ENCODE measurements around the gene BAK1.

BAK1 gene

DNA sequence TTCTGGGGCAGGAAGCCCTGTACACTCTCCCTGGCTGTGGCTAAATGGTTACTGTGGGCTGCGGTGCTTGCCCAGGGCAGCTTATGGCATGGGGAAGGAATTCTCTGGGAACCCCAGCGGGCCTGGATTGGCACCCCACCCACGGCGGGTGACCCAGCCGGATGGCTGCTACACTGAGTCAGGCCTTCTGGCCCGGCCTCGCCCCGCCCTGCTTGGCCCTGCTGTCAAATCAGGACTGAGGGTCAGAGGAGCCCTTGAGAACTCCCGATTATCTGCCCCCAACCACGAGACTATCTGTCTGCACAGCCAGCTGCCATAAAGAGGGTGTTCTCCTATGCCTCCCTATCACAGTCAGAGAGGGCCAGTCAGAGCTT lies 33.7 kb upstream of the BAK1 start:
- no peak overlapping the region for H3K4me3 ChIP-seq (ENCODE audit: low read depth, low read length)
- TF ChIP-seq, protein P1, sequence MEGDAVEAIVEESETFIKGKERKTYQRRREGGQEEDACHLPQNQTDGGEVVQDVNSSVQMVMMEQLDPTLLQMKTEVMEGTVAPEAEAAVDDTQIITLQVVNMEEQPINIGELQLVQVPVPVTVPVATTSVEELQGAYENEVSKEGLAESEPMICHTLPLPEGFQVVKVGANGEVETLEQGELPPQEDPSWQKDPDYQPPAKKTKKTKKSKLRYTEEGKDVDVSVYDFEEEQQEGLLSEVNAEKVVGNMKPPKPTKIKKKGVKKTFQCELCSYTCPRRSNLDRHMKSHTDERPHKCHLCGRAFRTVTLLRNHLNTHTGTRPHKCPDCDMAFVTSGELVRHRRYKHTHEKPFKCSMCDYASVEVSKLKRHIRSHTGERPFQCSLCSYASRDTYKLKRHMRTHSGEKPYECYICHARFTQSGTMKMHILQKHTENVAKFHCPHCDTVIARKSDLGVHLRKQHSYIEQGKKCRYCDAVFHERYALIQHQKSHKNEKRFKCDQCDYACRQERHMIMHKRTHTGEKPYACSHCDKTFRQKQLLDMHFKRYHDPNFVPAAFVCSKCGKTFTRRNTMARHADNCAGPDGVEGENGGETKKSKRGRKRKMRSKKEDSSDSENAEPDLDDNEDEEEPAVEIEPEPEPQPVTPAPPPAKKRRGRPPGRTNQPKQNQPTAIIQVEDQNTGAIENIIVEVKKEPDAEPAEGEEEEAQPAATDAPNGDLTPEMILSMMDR (IDR thresholded peaks at IDR 0.05; ENCODE audit: borderline replicate concordance, insufficient read depth, low read depth, low read length) = no peak

DNA sequence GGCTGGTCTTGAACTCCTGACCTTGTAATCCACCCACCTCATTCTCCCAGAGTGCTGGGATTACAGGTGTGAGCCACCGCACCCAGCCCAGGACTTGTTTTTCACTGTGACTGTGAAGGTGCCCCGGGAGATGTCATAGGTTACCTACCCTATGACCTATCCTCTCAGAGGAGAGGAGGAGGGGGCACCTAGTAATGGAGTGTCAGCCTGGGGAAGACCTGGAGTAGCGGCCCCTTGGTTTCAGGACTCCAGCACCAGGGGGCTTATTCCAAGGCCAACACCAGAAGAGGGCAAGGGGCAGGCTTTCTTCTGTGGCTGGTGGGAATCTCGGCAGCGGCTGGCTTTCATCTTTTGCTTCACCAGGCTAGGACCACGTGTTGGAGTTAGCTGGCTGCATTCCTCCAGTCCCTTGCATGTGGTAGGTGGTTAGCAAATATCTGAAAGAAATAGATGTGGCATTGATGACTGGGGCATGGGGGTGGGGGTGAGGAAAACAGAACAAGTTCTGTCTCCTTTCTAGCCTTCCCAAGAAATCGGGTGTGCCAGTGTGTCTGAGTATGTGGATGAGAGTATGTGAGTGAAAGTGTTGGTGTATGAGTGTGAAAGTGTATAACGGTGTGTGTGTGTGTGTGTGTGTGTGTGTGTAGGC lies 33.2 kb upstream of the BAK1 start:
- TF ChIP-seq, protein P1 (IDR thresholded peaks at IDR 0.05; ENCODE audit: borderline replicate concordance, insufficient read depth, low read depth, low read length) = no peak
- H3K4me3 ChIP-seq (ENCODE audit: low read depth, low read length) = no peak overlapping the region

DNA sequence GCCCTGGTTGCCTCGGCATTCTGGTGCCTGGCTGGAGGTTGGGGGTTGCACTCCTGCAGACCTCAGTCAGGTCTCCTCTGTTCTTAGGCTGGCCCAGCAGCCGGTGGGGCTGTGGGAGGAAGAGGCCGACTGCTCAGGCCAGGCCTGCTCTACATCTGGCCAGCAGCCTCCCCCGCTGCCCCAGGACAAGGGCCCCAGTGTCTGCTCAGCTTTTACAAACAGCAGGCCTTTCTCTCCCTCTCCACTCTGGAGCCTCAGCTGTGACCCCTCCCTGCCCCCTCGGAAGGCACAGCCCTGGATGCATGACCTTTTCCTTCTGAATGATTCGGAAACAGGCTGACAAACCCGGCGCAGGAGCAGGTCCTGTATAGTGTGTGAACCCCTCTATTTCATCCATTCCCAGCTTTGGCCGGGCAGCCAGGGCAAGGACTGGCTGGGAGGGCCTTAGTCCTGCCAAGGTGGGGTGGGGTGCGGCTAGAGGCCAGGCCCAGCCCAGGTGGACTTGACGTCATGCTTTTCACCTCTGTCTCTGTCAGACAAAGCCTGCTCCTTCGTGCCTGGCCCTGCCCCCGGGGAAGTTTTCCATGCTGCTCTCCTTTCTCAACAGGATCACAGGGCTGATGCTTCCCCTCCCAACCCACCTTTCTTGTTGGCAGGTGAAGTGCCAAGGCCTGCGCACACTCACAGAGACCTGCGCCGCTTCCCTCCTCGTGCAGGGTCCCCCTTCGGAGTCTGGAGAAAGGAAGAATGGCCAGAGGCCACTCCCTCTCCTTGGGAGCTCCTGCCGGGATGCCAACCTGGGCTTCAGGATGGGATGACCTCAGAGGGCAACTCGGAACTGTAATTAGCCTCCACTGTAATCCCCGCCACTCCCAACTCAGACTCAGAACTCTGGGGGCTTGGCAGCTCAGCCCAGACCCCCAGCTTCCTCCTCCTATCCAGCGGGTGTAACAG lies 31.0 kb upstream of the BAK1 start:
- TF ChIP-seq, protein P1 (IDR thresholded peaks at IDR 0.05; ENCODE audit: borderline replicate concordance, insufficient read depth, low read depth, low read length) = no peak
- H3K4me3 ChIP-seq (ENCODE audit: low read depth, low read length) = no peak overlapping the region

DNA sequence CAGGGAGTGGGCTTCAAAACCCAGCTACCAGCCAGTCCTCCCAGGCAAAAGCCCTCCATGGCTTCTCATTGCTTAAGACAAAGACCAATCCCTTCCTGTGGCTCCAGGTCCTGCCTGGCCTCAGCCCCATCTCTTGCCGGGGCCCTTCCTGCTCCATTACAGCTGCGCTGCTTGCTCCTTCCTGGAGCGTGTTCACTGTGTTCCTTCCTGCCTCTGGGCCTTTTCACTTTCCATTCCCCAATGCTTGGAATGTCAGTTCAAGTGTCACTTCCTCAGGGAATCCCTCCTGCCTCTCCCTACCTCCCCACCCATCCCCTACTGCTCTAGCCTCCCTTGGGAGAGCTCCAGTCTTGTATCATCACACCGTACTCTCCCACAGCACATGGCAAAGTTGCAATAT lies 30.0 kb upstream of the BAK1 start:
- TF ChIP-seq, protein P1 (IDR thresholded peaks at IDR 0.05; ENCODE audit: borderline replicate concordance, insufficient read depth, low read depth, low read length) = no peak
- H3K4me3 ChIP-seq (ENCODE audit: low read depth, low read length) = no peak overlapping the region

DNA sequence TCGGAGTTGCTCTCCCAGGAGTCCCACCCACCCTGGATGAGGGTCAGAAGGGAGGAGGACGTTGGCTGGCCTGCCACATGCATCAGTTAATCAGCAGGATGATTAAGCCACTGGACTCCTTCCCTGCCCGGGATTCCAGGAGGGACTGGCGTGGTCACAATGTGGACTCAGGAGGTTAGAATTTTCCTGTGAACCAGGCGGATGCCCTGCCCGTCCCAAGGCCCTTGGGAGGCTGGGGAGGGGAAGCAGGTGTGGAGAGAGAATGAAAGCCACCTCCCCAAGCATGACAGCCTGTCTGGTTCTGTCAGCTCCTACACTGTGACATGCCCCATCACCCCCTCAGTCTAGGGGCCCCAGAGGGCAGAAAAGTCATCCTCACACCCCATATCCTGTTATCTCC lies 29.5 kb upstream of the BAK1 start:
- H3K4me3 ChIP-seq (ENCODE audit: low read depth, low read length) = no peak overlapping the region

DNA sequence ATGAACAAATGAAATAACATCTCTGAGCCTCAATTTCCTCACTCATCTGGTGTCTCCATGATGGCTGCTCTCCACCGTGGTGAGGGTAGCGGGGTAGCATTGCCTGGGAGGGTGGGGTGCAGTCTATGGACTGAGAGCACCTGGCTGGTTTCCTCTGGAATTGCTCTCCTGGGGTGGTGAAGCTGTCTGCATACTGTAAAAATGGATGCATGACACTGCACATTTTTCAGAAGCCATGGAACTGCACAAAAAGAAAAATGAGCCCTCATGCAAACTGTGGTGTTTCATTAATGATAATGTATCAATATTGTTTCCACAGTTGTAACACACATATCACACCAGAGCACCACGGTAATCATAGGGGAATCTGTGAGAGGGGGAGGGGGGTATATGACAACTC lies 28.9 kb upstream of the BAK1 start:
- TF ChIP-seq, protein P1 (IDR thresholded peaks at IDR 0.05; ENCODE audit: borderline replicate concordance, insufficient read depth, low read depth, low read length) = no peak

More for the DNA sequence above, 29.5 kb upstream of the BAK1 start:
- TF ChIP-seq, protein P1 (IDR thresholded peaks at IDR 0.05; ENCODE audit: borderline replicate concordance, insufficient read depth, low read depth, low read length) = no peak

More for the DNA sequence above, 28.9 kb upstream of the BAK1 start:
- no peak overlapping the region for H3K4me3 ChIP-seq (ENCODE audit: low read depth, low read length)

All from GM12875 (cell line).